HepG2 (cell line): ENCODE data around the gene CAPZB. TPM values are rescaled to one million over a fixed set of nuclear protein-coding genes. Genes with fewer than 3 reads are reported as not detected.

Source experiments
- CBX2 ChIP-seq, 2 experiments: fragments of 200-600 bp in 1 of 2; sonication (generic); formaldehyde crosslinking in 1 of 2; IDR thresholded peaks; 2 replicates each; pipeline versions ENCODE4 v1.7.0 to v1.8.1; 2018 to 2022; ENCODE audit warnings: low read depth in 2 of 2, low read length in 1 of 2, mild to moderate bottlenecking in 1 of 2, missing genetic modification reagents in 1 of 2
- CBX5 ChIP-seq: sonication (generic); formaldehyde crosslinking; IDR thresholded peaks from 2 replicates; pipeline ENCODE4 v1.4.0; 2020; ENCODE audit warnings: missing genetic modification reagents, borderline replicate concordance
- CEBPG ChIP-seq: IDR thresholded peaks from 2 replicates; pipeline ENCODE4 v1.6.1; 2016
- DMAP1 ChIP-seq: IDR thresholded peaks from 2 replicates; pipeline ENCODE4 v1.6.1; 2016
- EHMT2 ChIP-seq: fragments of 200-600 bp; sonication (generic); IDR thresholded peaks from 2 replicates; pipeline ENCODE4 v1.7.0; 2017; ENCODE audit warnings: antibody characterized with exemption, low read depth, low read length, borderline replicate concordance
- FOXM1 ChIP-seq: sonication (generic); formaldehyde crosslinking; IDR thresholded peaks from 2 replicates; pipeline ENCODE4 v1.5.0; 2020; ENCODE audit warnings: missing genetic modification reagents
- GLI4 ChIP-seq: sonication (generic); formaldehyde crosslinking; IDR thresholded peaks from 2 replicates; pipeline ENCODE4 v1.5.1; 2020; ENCODE audit warnings: missing genetic modification reagents, mild to moderate bottlenecking, moderate library complexity, borderline replicate concordance
- HMGXB4 ChIP-seq, 2 experiments: sonication (generic) in 1 of 2; formaldehyde crosslinking in 1 of 2; IDR thresholded peaks; 2 replicates each; pipeline versions ENCODE4 v1.4.0 to v1.6.1; 2018 to 2020; ENCODE audit warnings: missing genetic modification reagents in 2 of 2, borderline replicate concordance in 1 of 2, low read depth in 1 of 2, mild to moderate bottlenecking in 1 of 2, missing biosample characterization in 1 of 2
- IRF2 ChIP-seq: IDR thresholded peaks from 2 replicates; pipeline ENCODE4 v1.6.1; 2018; ENCODE audit warnings: missing genetic modification reagents, missing compliant biosample characterization
- KAT2B ChIP-seq: fragments of 150-350 bp; IDR thresholded peaks from 2 replicates; pipeline ENCODE4 v1.6.1; 2014; ENCODE audit warnings: low read depth, low read length, borderline replicate concordance
- KLF11 ChIP-seq: IDR thresholded peaks from 2 replicates; pipeline ENCODE4 v1.6.1; 2016; ENCODE audit warnings: missing compliant biosample characterization
- MBNL3 ChIP-seq: fragments of 250-450 bp; sonication (Bioruptor Pico); conservative IDR thresholded peaks from 2 replicates; pipeline ENCODE4 v1.8.0; 2022; ENCODE audit warnings: mild to moderate bottlenecking, inconsistent platforms
- MIER3 ChIP-seq: IDR thresholded peaks from 2 replicates; pipeline ENCODE4 v1.6.1; 2016; ENCODE audit warnings: missing compliant biosample characterization, borderline replicate concordance
- NR2F1 ChIP-seq, 2 experiments: fragments of 450-650 bp in 1 of 2; formaldehyde crosslinking in 1 of 2; IDR thresholded peaks; 2 replicates each; pipeline versions ENCODE4 v1.5.0 to v1.6.1; 2016 to 2020; ENCODE audit warnings: mild to moderate bottlenecking in 1 of 2, missing compliant biosample characterization in 1 of 2, missing genetic modification reagents in 1 of 2, moderate library complexity in 1 of 2
- POLR2AphosphoS2 ChIP-seq: IDR thresholded peaks from 2 replicates; pipeline ENCODE4 v1.6.1; 2011; ENCODE audit warnings: low read depth, low read length, improper control_type of control experiment
- REL ChIP-seq: sonication (generic); formaldehyde crosslinking; conservative IDR thresholded peaks from 2 replicates; pipeline ENCODE4 v1.8.0; 2022; ENCODE audit warnings: mild to moderate bottlenecking, missing genetic modification reagents, moderate library complexity
- SAP130 ChIP-seq: IDR thresholded peaks from 2 replicates; pipeline ENCODE4 v1.6.1; 2016; ENCODE audit warnings: low read depth
- U2AF2 ChIP-seq: fragments of 200-400 bp; formaldehyde crosslinking; IDR thresholded peaks from 2 replicates; pipeline ENCODE4 v1.6.1; 2017; ENCODE audit warnings: low read depth, mild to moderate bottlenecking, low read length
- ZBTB1 ChIP-seq: sonication (generic); formaldehyde crosslinking; IDR thresholded peaks from 2 replicates; pipeline ENCODE4 v1.4.0; 2020; ENCODE audit warnings: missing genetic modification reagents, borderline replicate concordance
- ZBTB3 ChIP-seq: sonication (generic); formaldehyde crosslinking; IDR thresholded peaks from 2 replicates; pipeline ENCODE4 v1.4.0; 2020; ENCODE audit warnings: low read depth, mild to moderate bottlenecking, moderate library complexity, missing genetic modification reagents, borderline replicate concordance
- ZGPAT ChIP-seq: IDR thresholded peaks from 2 replicates; pipeline ENCODE4 v1.6.1; 2016; ENCODE audit warnings: mild to moderate bottlenecking
- ZNF337 ChIP-seq: sonication (generic); formaldehyde crosslinking; IDR thresholded peaks from 2 replicates; pipeline ENCODE4 v1.5.1; 2020; ENCODE audit warnings: missing genetic modification reagents, low read depth, mild to moderate bottlenecking, borderline replicate concordance
- ZNF766 ChIP-seq: sonication (generic); formaldehyde crosslinking; IDR thresholded peaks from 2 replicates; pipeline ENCODE4 v1.5.0; 2020; ENCODE audit warnings: missing genetic modification reagents, borderline replicate concordance
- ZNF773 ChIP-seq: sonication (generic); formaldehyde crosslinking; IDR thresholded peaks from 2 replicates; pipeline ENCODE4 v1.4.0; 2020; ENCODE audit warnings: missing genetic modification reagents, borderline replicate concordance
- ZNF781 ChIP-seq: sonication (generic); formaldehyde crosslinking; IDR thresholded peaks from 2 replicates; pipeline ENCODE4 v1.5.1; 2020; ENCODE audit warnings: borderline replicate concordance, mild to moderate bottlenecking, missing genetic modification reagents; ENCODE audit errors: not compliant biosample characterization
- ZNF816 ChIP-seq: sonication (generic); formaldehyde crosslinking; IDR thresholded peaks from 2 replicates; pipeline ENCODE4 v1.8.0; 2022; ENCODE audit warnings: missing genetic modification reagents, mild to moderate bottlenecking, borderline replicate concordance
- ZNF841 ChIP-seq: sonication (generic); formaldehyde crosslinking; IDR thresholded peaks from 2 replicates; pipeline ENCODE4 v1.8.1; 2023; ENCODE audit warnings: missing genetic modification reagents, borderline replicate concordance
- ZSCAN20 ChIP-seq: sonication (generic); formaldehyde crosslinking; IDR thresholded peaks from 2 replicates; pipeline ENCODE4 v1.4.0; 2020; ENCODE audit warnings: missing genetic modification reagents, mild to moderate bottlenecking, borderline replicate concordance
- polyA plus RNA-seq, 8 experiments: library from polyadenylated mRNA; depleted of rRNA in 3 of 8; stranded (reverse) in 7 of 8; unstranded in 1 of 8; fragments of >200 nt; fragmentation: Illumina TruSeq in 4 of 8; extraction: Trizol in 4 of 8; gene quantifications; 2 replicates each; pipeline versions ENCODE4 v1.2.1 to v1.2.3, GENCODE V29; 2011 to 2016; ENCODE audit warnings: low read depth in 4 of 8, missing spikeins in 1 of 8, mixed read lengths in 1 of 8; ENCODE audit not compliant: insufficient read depth in 1 of 8
- total RNA-seq, 5 experiments: library from RNA; depleted of rRNA; stranded (reverse); fragments of >200 nt; fragmentation: Illumina TruSeq; extraction: Trizol; gene quantifications; 2 replicates each; pipeline ENCODE4 v1.2.3, GENCODE V29; 2016; ENCODE audit warnings: low read depth in 1 of 5

Gene CAPZB
- total and polyA plus RNA-seq, 2 of the 13 experiments (the other 11 are each of a cell fraction or from before 2014, with no cell fraction given), result 58.9 to 76.9 TPM

GRCh38 chr1:19409477-19410341 lies 75.6 kb downstream of the CAPZB start (continued):
- no peak for TF ChIP-seq HMGXB4 (CRISPR knock-in tag; IDR thresholded peaks at IDR 0.05; ENCODE audit: borderline replicate concordance in 1 of 2, low read depth in 1 of 2)
- no peak for TF ChIP-seq FOXM1 (CRISPR knock-in tag)
- no peak for TF ChIP-seq MBNL3
- no peak for TF ChIP-seq EHMT2
- no peak; the same call in 1 of the 2 replicates for TF ChIP-seq DMAP1
- TF ChIP-seq KLF11 (CRISPR knock-in tag), result no peak
- TF ChIP-seq POLR2AphosphoS2, result no peak
- TF ChIP-seq ZNF773, result no peak
- TF ChIP-seq ZNF781 (CRISPR knock-in tag), result no peak
- TF ChIP-seq SAP130 (CRISPR knock-in tag), result peak; percentile 22; the same call in 1 of the 2 replicates
- TF ChIP-seq NR2F1 (CRISPR knock-in tag; IDR thresholded peaks at IDR 0.05), result no peak
- TF ChIP-seq KAT2B, result no peak
- no peak for TF ChIP-seq ZNF766
- no peak for TF ChIP-seq ZNF337 (CRISPR knock-in tag)
- no peak for TF ChIP-seq ZNF816 (CRISPR knock-in tag)
- TF ChIP-seq IRF2, result no peak
- TF ChIP-seq MIER3 (CRISPR knock-in tag), result no peak
- TF ChIP-seq ZNF841, result no peak
- no peak for TF ChIP-seq ZBTB1
- no peak for TF ChIP-seq ZSCAN20 (CRISPR knock-in tag)
- TF ChIP-seq CBX2 (IDR thresholded peaks at IDR 0.05; ENCODE audit: low read depth, low read length), result no peak
- no peak for TF ChIP-seq CBX2 (CRISPR knock-in tag; IDR thresholded peaks at IDR 0.05; ENCODE audit: low read depth)
- TF ChIP-seq GLI4 (CRISPR knock-in tag), result no peak
- TF ChIP-seq ZBTB3 (CRISPR knock-in tag), result no peak
- TF ChIP-seq ZGPAT (CRISPR knock-in tag), result 0 out of 2 replicates have a peak, but pooled peaks have one; percentile 56
- TF ChIP-seq CEBPG (CRISPR knock-in tag), result peak; percentile 97
- no peak for TF ChIP-seq U2AF2
- TF ChIP-seq REL (CRISPR knock-in tag), result no peak
- TF ChIP-seq CBX5, result no peak
